NCI-H2171 (cell line): Measurements from ENCODE around the gene SNX5.
A peak's percentile ranks its signal among the peaks of the same experiment; 100 is the strongest.

ENCODE experiments used
- DNase-seq: peaks from one replicate; lab custom pipeline; 2025; lab: John Stamatoyannopoulos, UW

The SNX5 gene

DNA sequence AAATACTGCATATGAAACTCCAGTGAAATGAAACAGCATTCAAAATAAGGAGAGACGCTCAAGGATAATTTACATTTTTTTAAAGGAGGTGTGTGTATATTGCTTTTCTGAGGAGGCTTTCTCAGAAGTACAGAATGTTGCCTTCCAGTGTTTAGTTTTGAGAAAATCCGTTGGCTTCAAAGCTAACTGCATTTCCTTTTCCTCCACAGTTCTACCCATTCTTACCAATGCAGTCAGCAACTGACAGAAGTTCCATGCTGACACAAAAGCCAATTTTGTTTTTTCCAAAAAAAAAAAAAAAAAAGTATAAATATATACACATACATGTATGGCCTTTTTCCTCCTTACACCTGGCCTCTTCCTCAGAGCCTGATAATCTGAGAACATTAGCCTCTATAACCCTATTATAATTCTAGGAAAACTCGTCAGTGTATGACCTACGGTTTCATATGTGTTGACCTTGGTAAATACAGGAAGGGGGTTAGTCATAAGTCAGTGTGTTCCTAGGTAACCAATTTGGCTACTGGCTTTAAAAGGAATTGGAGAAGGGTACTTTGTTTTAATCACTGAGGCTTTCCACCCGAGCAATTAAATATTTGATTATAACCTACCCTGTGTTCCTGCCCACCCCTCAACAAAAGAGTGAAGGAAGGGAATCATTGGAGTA is 24.4 kb upstream of the SNX5 start:
- no peak for DNase-seq

GRCh38 chr20:17992224-17992637 is 23.6 kb upstream of the SNX5 start:
- DNase-seq = no peak

DNA sequence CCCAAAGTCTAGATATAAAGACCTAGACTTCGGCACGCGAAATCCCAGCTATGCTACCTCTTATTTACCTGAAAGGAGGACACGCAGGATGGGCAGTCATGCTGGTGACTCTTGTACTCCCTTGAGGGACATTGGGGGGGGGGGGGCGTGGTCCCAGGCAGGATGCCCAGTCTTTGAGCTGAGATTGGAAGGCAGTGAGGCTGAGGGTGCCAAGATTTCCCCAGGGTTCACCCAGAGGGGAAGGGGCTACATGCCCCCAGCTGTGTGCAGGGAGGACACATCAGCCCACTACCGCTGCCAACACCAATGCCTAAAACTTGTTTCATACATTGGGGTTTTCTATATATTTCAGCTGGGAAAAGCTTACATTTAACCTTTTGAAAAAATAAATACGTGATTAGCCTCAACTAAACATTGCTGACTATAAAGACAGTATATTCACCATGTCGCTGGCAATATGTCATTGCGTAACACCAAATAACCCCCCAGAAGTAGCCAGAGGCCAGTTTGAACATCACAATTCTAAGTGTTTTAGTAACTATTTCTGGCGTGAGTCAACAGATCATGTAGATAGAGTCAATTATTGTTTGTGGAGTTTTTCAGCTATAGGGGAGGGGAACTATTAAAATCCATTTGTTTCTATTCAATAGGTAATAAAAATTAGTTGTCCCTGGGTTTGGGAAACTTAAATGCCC is 21.8 kb upstream of the SNX5 start:
- DNase-seq = no peak

DNA sequence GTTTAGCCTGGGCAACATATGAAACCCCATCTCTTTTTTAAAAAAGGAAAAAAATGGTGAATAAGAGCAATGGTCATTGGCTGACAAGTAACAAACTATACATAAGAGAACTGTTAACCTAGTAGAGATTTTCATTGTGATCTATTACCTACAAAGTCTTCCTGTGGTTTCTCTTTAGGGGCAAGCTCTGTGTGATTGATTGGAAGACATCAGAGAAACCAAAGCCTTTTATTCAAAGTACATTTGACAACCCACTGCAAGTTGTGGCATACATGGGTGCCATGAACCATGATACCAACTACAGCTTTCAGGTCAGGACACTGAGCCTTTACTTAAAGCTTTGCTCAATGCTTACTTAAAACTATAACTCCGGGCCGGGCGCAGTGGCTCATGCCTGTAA is 19.4 kb upstream of the SNX5 start:
- no peak for DNase-seq

GRCh38 chr20:17985388-17986018 is 16.9 kb upstream of the SNX5 start:
- no peak for DNase-seq

- no peak for DNase-seq
These were observed 7.7 kb upstream of the SNX5 start for GRCh38 chr20:17976305-17976704.

DNA sequence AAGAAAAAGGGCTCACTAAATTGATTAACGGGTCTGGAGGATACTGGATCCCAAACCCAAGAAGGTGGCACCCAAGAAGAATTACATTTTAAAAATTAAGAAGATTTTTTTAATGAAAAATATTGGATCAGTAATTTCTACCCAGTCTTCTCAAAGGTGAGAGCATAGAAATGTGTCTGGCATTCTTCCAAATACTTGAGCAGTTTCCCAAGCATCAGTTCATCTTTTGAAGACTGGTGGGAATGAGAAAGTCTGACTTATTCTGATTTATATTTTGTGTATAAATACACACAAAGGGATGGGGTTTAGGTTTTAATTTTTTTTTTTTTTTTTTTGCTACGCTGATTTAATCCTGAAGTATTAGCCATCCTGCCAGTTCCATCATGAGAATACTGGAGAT is 3.5 kb upstream of the SNX5 start:
- DNase-seq = no peak

DNA sequence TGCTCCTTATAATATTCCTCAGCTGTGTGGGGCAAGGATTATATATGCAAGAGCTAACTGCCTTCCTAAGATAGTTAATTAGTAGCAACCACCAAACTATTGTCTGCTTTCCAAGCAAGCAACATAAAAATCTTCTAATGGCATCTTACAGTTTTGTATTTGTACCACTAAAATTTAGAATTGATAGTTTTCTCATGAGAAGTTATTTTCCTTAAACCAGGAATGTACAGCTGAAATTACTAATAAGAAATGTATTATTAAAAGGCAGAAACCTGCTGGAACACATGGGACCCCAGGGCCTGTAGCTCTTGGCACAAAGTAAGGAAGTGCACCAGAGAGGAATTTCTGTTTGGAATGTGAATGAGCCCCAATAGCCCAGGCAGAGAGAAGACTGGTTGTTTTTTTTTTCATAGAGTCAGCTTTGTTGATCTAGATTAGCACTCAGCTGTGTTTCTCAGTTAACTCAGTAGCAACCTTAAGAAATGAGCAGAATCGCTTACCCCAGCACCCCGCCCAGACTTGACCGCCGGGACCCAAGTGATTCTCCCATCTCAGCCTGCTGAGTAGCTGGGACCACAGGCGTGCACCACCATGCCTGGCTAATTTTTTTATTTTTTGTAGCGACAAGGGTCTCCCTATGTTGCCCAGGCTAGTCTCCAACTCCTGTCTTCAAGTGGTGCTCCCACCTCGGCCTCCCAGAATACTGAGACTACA is 2.9 kb upstream of the SNX5 start:
- no peak for DNase-seq

- DNase-seq = no peak
These were observed 1.4 kb upstream of the SNX5 start for GRCh38 chr20:17969884-17970409.

GRCh38 chr20:17969278-17969883 is 787 bp upstream of the SNX5 start:
- peak; percentile 48 for DNase-seq

- no peak for DNase-seq
These were observed 851 bp downstream of the SNX5 start for GRCh38 chr20:17967521-17968365.

- DNase-seq = peak; percentile 20
These were observed 1.9 kb downstream of the SNX5 start for GRCh38 chr20:17966432-17967310.

DNA sequence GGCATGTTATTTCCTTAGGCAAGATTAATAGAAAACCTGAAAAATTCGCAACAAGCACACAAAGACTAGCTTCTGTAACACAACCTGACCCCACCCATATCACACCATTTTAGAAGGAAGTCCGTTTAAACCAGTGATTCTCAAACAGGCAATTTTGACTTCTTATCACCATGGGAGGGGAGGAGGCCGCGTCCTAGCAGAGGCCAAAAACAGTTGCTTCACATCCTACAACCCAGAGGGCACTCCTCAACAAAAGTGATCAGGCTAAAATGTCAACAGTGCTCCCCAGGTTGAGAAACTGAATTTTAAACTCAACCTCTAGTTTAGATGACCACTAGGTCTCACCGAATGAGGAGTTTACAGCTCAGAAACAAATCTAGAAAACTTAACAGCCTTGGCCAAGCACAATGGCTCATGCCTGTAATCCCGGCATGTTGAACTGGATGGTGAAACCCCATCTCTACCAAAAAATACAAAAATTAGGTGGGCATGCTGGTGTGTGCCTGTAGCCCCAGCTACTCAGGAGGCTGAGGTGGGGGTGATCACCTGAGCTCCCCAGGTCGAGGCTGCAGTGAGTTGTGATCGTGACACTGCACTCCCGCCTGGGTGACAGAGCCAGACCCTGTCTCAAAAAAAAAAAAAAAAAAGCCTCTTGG is 3.4 kb downstream of the SNX5 start:
- DNase-seq = no peak

DNA sequence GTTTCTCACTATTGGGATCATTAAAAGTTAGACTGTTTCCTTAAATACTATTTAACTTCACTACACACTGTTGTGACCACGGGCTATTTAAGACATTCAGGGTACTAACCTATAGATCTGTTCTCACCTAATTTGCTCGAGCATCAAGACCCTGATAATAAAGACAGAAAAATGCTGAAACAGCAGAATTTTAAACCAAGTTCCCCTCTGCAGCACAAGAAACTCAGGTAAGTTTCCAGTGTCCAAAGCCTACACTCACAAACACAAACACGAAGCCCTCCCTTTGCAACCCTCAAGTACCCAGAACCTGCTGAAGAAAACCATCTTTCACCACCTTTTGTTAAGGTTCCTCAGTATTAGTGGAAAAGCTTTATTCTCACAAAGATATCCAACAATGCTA is 4.0 kb downstream of the SNX5 start:
- no peak for DNase-seq

DNA sequence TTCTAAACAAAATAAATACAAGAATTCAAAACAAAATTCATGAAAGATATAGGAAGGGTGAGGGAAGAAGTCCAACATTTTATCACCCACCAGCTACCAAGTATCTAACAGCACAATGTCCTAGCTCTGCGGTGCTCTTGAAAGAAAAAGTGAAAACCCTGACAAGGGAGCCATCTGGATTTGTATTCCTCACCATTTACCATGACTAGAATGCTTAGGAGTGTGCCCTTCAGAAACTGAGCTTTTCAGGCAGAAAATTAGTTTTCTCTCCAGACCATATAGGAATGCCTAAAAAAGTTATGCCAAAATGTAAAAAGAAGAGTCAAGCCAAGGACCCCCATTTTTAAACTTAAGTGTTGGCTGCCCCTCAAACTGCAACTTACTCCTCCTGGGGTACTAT is 4.5 kb downstream of the SNX5 start:
- no peak for DNase-seq

DNA sequence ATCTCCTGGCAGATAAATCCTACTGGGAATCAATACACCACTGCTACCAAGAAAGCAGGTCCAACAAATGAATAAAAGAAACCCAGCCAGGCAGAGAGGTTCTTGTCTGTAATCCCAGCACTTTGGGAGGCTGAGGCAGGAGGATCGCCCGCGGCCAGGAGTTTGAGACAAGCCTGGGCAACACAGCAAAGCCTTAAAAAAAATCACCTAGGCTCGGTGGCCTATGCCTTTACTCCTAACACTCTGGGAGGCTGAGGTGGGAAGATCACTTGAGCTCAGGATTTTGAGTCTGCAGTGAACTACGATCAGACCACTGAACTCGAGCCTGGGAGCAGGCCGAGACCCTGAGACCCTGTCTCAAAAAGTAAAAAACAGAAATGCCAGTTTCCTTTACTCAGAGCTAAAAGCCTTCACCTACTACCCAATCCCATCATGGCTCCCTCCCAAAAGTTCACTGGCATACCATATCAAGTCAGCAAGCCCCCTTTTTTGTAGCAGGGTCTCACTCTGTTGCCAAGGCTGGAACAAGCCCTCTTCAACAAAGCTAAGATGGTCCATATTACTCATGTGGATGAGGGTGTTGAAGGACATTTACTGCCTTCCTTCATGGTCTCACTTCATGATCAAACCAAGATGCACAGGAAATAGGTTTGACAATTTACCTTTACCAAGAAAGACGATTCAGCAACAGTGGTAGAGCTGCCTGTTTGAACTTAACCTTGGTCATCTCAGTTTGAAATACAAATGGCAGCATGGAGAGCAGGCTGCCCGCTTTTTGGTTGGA is 5.3 kb downstream of the SNX5 start:
- no peak for DNase-seq

GRCh38 chr20:17961587-17961940 is 7.0 kb downstream of the SNX5 start:
- DNase-seq = no peak

DNA sequence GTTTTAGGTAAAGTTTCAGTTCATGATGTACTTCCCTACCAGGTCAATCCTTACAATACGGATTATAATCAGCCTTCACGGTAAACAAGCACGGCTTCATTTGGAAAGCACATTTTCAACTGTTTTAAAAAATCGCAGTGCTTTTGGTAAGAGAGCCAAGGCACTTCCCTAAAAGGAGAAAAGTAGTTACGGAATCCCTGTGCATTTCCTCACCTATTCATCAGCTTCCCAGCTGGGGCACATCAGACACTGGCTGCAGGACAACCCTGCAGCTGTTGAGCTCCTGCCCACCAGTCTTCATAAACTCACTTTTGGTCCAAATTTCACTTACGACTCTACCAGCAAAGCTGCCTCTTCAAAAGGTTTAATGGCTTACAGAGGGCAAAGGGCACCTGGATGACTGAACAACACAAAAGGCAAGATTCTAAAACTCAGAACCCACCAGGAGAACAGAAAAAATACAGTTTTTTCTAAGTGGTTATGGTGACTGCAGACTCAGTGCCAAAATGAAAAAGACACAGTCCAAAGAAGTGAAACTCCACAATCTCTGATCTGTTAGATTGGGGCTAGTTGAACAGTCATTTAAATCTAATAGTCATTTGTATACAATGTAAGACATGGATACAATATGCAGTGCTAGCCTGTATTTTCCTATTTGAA is 7.5 kb downstream of the SNX5 start:
- DNase-seq = no peak
